ENCODE measurements around the gene CCL19.
"Not testable (repeated sequence)": the region's sequence is repeated elsewhere in the genome, so short reads cannot be mapped to it uniquely, and the experiment has no call there.

Gene CCL19

DNA sequence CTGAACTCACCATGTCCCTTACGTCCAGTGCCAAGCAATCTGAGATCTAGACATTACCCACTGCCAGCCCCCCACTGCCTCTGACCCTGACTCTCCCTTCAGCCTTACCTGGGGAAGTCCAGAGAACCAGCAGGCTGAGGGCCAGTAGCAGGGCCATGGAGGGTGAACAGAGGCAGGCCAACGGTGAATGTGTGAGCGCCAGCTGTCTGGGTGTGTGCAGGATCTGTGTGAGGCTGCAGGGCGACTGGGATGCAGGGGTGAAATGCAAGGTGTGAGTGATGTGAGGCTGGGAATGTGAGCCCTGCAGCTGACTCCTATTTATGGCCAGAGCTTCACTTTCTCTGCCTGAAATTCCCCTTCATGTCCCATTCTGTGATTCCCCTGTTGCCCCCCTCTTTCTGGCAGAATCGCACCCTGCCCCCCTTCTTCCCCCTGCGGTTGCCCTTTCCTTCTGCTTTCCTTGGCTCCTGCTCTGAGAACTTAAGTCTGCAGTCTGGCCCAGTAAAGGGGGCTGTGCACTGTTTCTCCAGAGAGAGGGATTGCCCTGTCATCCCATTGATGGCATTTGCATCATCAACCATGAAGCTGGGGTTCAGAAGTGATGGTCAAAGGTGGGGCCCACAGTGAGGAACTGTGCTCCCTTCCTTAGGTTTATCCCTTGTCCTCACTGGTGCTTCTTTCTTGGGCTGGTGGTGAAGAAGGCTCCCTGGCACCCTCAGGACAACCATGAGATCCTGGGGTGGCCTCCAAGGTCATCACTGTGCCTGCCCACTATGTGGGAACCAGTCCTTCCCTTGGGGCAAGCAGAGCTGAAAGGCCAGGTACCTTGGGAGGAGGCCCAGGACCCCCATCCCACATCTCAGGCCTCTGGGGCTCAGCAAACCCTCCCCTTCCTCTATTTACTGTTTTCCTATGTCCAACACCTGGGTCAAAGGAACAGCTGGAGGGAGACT is at the start of gene CCL19:
Gene CCL19 (minus strand): TSS at position 294 of the 953 bp plus-strand sequence. CDS start 137 bp downstream, at position 157.
- DNase-seq (ENCODE audit: low read depth in 3 of 3) = no peak

DNA sequence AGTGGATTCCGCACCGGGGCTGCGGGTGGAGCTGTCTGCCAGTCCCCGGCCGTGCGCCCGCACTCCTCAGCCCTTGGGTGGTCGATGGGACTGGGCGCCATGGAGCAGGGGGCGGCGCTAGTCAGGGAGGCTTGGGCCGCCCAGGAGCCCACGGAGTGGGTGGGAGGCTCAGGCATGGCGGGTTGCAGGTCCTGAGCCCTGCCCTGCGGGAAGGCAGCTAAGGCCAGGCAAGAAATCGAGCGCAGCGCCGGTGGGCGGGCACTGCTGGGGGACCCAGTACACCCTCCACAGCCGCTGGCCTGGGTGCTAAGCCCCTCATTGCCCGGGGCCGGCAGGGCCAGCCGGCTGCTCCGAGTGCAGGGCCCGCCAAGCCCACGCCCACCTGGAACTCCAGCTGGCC is 49.1 kb upstream of the CCL19 start:
- DNase-seq (ENCODE audit: low read depth in 3 of 3) = not testable (repeated sequence)

DNA sequence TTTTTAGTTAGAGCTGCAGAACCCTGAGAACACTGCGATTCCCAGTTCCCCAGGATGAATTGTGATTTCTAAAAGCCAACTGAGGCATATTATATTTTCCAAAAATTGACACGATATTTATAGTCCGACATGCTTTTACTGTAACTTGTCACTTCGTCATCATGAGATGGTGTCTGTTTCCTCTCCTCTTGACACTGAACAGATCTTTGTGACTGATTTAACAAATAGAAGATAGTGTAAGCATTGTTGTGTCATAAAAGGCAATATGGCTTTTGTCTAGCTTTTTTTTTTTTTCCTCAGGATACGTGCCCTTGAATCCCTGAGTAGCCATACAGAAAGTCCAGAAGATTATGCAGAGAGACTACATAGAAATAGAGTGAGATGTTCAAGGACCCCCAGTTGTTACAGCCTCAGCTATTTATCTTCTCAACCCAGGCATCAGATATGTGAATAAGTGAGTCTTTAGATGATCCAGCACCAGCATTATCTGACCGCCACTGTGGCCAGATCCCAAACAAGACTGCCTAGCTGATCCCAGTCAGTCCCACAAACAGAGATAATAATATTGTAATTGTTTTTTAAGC is 46.7 kb upstream of the CCL19 start:
- no peak for DNase-seq (ENCODE audit: low read depth in 3 of 3)

DNA sequence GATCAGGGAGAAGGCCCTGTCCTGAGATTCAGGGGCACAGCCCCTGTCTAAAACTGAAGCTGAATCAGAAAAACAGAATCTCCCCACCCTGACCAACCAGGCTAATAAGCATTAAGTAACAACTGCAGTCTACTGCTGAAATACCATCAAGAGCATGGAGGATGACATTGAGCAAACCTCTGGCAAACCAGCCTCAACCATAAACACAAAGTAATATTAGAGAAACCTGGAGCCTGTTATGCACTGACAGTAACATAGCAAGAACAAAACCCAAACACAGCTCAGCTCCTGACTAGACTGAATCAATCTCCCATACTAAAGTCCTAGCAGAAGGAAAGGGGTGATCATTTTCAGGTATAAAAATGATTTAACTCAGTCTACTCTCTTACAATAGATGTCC is 43.6 kb upstream of the CCL19 start:
- DNase-seq (ENCODE audit: low read depth in 3 of 3) = no peak

DNA sequence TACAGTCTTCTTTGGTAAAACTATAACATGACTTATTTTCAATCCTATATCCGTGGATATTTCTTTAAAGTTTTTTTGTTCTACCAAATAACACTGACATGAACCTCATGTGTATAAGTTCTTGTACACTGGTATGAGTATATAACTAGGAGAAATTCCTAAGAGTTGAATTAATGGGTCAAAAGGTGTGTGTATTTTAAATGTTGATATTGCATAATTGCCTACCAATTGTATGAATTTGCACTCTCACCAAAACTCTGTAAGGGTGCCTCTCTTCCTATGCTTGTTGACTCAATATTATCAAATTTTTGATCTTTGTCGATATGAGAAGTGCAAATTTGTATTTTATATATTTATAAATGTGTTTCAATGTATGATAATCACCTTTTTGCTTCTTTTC is 41.8 kb upstream of the CCL19 start:
- no peak for DNase-seq (ENCODE audit: low read depth in 3 of 3)

DNA sequence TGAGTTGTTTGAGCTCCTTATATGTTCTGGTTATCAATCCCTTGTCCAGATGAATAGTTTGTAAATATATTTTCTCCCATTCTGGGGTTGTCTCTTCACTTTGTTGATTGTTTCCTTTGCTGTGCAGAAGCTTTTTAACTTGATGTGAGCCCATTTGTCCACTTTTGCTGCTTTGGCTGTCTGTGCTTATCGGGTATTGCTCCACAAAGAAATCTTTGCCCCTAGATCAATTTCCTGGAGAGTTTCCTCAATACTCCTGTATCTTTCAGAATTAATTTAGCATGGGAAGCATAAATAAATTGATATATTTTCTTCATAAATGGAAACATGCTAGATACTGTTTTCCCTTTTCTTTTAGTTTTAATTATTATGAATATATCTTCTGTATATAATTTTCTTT is 41.4 kb upstream of the CCL19 start:
- no peak for DNase-seq (ENCODE audit: low read depth in 3 of 3)

DNA sequence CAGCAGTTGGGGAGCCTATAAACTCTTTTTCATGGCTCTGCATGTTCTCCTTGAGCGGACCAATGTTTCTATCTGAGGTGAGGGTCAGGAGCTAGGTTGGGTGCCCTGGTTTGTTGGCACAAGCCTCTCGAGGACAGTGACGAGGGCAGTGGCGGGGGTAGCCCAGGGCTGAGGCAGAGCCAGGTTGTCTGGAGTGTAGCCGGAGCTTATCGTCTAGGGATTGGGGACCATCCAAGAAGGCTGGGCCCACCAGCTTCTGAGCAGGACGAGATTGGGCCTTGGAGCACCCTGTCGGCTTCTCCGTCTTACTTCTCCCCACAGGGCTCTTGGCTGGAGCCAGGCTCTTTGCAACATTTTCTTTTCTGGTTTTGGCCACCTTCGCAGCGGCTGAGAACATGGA is 32.1 kb upstream of the CCL19 start:
- no peak for DNase-seq (ENCODE audit: low read depth in 3 of 3)

DNA sequence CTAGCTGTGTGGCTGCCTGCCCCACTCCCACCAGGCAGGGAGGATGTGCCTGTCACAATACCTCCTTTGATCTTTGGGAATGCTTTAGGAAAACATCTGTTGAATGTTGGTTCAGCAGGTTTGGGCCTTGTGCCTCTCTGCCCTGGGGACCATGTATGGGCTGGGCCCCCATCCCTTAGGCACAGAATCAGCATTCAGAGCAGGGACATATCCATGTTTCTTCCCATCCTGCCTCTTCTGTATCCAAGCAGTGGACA is 28.6 kb upstream of the CCL19 start:
- not testable (repeated sequence) for DNase-seq (ENCODE audit: low read depth in 3 of 3)

DNA sequence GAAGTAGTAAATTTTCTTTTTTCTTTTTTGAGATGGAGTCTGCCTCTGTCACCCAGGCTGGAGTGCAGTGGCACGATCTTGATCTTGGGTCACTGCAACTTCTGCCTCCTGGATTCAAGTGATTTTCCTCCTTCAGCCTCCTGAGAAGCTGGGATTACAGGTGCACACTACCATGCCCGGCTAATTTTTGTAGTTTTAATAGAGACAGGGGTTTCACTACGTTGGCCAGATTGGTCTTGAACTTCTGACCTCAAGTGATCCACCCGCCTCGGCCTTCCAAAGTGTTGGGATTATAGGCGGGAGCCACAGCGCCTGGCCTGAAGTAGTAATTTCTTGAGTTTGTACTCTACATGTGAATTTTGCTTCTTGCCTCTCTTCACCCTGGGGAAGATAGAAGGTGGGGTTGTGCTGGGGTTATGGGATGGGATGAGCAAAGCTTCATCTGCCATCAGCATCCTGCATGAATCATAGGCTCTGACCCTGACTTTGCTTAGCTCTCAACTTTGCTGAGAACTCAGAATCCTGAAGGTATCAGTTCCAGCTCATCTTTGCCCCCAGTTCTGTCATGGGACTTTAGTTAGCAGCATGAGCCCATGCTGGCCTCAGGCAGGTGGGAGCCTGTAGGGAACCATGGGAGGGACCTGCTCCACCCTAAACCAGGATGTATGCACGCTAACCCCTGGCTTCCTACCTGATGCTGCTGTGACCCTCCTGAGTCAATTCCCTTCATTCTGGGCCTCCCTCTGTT is 28.1 kb upstream of the CCL19 start:
- no peak for DNase-seq (ENCODE audit: low read depth in 3 of 3)

DNA sequence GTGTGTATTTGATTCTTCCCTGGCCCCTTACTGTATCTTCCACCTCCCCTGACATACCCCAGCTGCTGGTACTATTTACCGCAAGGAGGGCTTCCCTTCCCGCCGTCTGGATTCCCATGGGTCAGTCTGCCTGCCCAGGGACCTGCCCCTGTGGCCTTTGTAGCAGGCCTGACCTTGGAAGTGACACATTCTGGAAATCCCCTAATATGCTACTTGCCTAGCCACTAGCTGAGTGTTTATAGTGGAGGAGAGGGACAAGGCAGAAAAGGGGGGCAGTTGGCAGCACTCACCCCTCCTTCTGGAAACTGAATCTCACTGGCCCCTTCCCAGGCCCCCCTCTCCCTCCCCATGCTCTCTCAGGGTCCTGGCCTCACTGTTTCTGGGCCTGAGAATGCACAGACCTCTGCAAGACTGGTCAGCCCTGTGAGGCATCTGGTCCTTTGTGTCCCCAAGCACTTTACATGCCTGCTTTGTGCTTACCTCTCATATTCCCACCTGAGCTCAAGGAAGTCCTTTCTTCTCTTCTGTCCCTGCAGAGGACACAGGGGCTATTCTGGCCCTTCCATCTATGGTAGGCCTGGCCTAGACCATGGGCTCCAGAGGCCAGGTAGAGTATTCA is 27.0 kb upstream of the CCL19 start:
- no peak for DNase-seq (ENCODE audit: low read depth in 3 of 3)

DNA sequence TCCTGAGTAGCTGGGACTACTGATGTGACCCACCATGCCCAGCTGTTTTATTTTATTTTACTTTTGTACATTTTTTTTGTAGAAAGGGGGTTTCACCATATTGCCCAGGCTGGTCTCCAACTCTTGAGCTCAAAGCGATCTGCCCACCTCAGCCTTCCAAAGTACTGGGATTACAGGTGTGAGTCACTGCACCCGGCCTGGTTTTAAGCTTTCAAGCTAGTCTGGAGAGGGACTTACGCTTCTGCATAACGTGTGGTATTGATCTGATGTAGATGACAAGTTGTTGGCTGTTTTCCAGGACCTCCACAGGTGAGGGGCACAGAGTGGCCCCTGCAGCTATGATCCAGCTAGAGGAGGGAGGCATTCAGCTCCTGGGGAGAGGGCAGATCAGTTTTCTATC is 25.6 kb upstream of the CCL19 start:
- no peak for DNase-seq (ENCODE audit: low read depth in 3 of 3)

DNA sequence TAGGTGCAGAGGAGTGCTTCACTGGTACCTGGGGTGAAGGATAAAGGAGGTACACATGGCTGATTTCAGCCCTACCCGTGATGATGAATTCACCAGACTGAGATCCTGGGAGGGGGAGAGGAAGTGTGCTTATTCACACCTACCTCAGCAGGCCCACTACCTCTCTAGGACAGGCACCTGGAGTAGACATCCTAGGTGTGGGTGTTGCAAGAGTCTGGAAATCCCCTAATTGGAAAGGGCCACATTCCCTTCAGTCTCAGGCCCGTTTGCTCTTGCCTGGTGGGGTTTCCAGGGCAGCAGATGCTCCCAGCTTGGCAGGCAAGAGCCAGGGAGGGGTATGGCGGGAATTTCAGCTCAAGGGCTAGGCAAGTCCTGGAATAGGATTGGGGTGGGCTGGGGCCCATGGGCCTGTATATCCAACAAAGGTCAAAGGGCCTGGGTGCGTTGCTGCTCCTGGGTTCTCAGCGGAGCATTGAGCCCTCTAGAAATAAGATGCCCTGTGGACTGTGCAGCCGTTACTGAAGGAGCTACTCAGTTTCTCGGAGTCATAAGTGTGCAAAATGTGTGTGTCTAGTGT is 24.7 kb upstream of the CCL19 start:
- no peak for DNase-seq (ENCODE audit: low read depth in 3 of 3)

DNA sequence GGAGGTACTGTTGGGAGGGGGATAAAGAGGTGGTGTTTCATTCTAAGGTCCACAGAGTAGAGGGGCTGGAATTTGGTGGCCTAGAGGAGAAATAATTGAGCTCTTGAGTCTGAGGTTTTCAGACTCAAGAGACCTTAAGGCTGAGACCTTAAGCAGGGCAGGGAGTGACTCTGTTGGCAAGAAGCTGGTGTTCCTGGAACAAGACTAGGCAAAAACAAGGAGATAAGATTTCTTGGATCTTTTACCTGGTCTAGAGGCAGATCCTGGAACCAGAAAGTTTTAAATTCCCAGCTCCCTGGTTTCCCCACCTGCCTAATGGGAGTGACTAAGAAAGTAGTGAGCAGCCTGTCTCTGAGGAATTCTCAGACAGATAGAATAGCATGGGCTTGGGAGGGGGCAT is 22.9 kb upstream of the CCL19 start:
- DNase-seq (ENCODE audit: low read depth in 3 of 3) = no peak

DNA sequence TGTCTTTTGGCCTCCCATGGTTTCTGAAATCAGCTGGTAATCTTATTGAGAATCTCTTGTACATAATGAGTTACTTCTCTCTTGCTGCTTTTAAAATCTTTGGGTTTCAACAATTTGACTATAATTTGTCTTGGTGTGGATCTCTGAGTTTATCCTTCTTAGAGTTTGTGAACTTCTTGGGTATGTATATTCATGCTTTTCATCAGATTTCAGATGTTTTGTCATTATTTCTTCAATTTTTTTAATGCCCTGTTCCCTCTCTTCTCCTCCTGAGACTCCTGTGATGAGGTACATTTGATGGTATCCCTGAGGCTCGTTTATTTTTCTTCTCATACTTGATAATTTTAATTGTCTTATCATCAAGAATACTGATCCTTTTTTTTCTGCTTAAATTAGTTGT is 21.1 kb upstream of the CCL19 start:
- DNase-seq (ENCODE audit: low read depth in 3 of 3) = no peak

DNA sequence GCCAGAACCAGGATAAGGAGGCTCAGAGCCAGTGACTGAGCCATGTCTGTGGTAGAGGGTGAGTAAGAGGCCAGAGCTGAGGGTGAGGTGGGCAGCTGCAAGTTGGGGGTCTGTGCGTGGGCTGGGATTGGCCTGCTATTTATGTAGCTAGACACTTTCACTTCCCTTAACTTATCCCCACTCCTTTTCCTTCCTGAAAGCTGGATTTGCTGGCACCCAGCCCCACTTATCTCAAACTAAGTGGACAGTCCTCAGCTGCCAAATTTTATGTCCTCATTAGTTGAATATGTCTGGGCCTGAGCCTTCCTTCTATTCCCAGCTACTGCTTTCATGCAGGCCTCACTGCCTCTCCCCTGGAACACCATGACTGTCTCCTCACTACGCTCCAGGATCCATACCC is 18.9 kb upstream of the CCL19 start, which contains the start of gene CCL21:
Gene CCL21 (minus strand): TSS at position 114 of the 400 bp plus-strand sequence. CDS start 70 bp downstream, at position 44.
- DNase-seq (ENCODE audit: low read depth in 3 of 3) = no peak

DNA sequence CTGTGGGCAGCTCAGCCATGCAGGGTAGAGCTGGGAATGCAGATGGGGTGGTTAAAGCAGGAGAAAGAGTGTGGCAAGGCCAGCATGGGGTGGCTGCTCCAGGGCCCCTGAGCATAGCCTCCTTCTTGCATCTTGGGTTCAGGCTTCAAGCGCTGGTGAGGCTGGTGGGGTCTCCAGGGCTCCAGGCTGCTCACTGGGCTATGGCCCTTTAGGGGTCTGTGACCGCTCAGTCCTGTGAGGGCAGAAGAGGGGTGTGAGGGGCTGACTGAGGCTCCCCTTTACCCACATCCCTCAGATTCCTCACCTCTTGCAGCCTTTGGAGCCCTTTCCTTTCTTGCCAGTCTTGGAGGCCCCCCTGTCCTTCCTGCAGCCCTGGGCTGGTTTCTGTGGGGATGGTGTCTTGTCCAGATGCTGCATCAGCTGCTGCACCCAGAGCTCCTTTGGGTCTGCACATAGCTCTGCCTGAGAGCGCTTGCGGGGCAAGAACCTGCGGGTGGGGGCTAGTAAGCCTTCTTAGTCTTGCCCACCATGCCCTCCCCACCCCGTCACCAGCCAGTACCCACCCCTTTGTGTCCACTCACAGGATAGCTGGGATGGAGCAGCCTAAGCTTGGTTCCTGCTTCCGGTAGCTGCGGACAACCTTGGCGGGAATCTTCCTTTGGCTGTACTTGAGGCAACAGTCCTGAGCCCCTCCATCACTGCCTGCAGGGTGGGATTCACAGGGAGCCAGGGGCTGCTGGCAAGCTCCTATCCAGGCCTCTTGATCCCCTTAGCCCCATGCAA is 18.3 kb upstream of the CCL19 start:
- no peak for DNase-seq (ENCODE audit: low read depth in 3 of 3)

DNA sequence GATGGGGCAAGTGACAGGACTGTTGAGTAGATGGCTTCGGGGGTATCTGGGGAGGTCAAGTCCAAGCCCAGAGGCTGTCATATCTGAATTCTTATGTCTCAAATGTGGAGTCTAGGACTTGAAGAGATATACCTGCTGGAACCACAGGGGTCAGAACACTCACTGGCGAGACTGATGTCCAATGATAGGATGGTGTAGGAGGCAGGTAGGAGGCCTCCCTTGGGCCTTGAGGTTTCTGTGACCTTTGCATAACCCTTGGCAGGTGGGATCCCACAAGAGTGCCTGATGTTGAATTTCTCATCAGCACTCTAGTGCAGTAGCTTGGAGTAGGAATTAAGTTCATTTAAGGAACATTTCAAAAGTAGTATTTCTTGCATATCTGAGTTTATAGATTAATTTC is 16.1 kb upstream of the CCL19 start:
- no peak for DNase-seq (ENCODE audit: low read depth in 3 of 3)

DNA sequence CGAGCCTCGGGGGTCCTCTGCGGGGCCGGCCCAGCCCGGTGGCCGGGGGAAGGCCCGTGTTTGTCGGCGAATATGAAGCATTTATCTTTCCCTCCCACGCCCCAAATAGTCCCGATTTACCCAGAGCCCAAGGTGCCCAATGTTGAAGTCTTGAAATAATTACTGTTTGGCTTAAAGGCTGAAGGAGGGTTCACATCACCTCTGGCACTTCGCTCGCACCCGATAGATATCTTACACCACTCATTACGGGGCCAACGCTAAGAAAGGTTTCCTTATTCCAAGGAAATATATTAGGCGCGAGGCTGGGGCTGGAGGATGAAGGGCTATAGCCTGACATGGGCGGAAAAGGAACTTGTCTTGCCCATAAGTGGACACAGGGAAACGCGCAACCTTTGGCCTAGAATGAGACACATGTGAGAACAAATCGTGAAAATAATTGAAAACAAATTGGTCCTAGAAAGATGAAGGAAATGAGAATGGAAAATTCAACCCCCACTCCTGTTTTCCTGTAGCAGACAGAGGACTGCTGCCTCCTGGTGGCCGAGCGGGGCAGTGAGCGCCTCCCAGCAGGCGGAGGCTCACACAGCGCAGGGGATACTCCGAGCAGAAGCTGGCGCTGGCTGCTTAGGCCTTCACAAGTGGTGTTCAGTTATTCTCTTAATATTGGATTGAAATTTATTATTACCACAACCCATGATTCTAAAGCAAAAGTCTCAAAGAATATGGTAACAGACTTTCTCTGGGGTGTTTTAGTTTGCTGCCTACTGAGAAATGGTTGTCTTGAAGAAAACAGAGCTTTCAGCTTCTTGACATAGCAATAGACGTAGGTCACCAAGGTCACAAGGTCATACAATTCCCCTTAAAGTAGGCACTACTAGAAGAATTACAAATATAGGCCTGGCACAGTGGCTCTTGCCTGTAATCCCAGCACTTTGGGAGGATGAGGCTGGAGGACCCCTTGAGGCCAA is 11.0 kb upstream of the CCL19 start:
- DNase-seq (ENCODE audit: low read depth in 3 of 3) = peak; percentile 66 to 79 (median 75)

DNA sequence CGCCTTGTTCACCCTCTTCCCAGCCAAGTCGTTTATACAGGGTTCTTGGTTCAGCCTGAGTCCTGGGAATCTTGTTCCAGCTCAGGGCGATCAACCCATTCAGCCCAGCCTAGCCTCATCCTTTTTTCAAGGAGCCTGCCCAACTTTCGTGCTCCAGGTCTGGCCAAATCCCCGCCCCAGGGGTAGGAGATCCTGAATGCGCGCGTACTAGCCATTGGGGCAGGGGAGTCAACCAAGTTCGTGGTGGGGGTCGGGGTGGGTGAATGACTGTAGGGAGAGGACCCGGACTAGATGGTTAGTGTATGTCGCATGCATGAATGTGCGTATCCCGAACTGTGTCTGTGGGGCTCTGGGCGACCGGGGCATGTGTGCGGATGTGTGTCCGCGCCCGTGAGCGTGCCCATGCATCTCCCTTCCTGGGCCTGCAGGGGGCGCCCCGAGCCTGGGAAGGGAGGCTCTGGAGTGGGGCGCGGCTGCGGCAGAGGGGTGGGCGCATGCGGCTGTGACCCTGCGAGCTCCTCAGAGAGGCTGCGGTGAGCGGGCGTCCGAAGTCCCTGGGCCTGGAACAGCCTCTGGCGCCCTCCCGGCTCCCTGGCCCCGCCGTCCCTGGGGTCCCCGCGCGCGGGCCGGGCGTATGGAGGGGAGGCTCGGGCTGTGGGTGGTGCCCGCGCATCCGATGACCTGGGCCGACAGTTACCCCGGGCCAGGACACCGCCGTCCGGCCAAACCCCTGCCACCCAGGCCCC is 10.1 kb upstream of the CCL19 start:
- DNase-seq (ENCODE audit: low read depth in 3 of 3) = peak; percentile 63 to 79 (median 63)
